Measurements from ENCODE around the gene SPIN1.

SPIN1 gene

DNA sequence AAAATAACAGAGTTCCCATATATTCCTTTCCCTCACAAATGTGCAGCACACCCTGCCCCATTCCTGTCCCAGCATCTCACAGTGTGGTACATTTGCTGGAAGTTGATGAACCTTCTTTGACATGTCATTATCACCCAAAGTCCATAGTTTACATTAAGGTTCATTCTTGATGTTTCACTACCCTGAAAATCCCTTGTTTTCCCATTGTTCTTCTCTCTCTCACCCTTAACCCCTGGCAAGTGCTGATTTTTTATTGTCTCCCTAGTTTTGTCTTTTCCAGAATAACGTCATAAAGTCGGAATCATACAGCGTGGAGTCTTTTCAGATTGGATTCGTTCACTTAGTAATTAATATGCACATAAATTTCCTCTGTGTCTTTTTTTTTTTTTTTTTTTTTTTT lies 48.1 kb downstream of the SPIN1 start:
- DNase-seq (ENCODE audit: low spot score): no peak

DNA sequence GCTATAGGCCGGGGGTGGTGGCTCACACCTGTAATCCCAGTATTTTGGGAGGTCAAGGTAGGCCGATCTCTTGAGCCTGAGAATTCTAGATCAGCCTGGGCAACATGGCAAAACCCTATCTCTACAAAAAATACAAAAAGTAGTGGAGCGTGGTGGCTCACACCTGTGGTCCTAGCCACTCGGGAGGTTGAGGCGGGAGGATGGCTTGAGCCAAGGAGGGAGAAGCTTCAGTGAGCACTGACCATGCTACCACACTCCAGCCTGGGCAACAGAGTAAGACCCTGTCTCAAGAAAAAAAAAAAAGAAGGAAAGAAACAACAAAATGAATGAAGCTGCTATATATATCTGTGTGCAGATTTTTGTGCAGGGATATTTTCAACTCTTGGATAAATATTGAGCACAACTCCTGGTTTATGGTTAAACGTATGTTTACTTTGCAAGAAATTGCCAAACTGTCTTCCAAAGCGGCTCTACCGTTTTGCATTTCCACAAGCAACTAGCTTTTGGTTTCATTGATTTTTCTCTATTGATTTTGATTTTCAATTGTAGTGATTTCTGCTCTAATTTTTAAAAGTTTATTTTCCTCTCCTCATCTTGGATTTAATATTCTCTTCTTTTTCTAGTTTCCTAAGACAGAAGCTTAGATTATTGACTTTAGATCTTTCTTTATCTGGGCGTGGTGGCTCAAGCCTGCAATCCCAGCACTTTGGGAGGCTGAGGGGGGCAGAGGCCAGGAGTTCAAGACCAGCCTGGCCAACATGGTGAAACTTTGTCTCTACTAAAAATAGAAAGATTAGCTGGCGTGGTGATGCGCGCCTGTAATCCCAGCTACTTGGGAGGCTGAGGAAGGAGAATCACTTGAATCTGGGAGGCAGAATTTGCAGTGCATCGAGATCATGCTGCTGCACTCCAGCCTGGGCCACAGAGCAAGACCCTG lies 49.2 kb downstream of the SPIN1 start:
- no peak for DNase-seq (ENCODE audit: low spot score)

DNA sequence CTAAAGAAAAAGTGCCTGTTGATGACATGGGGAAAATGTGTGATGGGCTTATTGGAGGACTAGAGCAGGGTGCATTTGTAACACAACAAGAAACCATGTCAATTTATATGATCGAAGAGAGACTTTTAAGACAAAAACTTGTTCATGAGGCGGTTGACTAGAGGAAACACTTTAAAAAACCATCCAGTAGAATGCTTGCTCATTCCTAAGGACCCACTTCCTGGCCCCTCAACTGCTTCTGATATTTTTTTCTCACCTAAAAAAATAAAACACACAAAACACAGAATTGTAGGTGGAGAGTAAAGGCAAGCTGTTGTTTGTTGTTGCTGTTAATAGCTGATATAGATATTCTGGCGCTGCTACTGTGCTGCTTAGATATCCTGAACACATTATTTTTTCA lies 50.6 kb downstream of the SPIN1 start:
- no peak for DNase-seq (ENCODE audit: low spot score)

DNA sequence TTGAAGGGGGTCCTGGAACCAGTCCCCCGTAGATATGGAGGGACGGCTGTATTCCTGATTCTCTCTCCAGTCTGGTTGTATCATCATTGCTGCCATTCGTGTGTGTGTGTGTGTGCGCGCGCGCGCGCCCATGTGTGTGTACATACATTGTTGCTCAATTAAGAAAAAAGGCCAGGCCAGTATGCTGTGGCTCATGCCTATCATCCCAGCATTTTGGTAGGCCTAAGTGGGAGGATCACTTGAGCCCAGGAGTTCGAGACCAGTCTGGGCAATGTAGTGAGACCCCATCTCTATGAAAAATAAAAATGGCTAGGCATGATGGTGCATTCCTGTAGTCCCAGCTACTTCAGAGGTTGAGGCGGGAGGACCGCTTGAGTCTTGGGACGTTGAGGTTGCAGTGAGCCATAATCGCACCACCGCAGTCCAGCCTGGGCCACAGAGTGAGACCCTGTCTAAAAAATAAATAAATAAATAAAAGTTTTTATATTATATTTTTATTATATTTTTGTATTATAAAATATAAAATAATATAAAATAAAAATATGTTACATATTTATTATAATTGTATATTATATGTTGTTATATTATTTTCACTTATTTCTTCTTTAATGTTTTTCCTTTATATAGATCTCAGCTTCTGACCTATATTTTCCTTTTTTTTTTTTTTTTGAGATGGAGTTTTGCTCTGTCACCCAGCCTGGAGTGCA lies 53.2 kb downstream of the SPIN1 start:
- DNase-seq (ENCODE audit: low spot score): no peak

DNA sequence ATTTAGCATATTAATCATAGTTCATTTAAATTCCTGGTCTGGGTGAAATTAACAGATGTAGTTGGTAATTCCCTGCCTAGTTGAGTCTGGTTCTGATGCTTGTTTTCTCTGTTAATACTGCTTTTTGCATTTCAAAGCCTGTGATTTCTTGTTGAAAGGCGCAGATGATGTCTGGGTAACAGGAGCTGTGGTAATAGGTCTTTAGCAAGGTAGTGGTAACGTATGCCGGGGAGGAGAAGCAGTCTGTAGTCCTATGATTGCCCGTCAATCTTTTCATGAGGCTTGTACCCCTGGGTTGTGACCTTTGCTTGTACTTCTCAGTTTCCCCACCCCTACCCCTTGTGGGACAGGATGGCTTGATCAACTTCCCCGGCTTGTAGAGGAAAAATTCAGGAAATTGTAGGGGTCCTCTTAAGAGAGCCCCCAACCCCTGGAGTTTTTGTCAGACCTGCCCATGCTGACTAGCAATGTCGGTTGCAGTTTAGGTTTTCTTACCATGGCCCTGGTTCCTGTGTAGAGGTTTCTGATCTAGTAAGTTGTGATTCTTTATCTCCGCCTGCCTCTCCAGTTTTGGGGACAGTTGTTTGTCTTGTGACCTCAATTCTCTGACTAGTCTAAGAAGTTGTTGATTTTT lies 55.4 kb downstream of the SPIN1 start:
- DNase-seq (ENCODE audit: low spot score): no peak

DNA sequence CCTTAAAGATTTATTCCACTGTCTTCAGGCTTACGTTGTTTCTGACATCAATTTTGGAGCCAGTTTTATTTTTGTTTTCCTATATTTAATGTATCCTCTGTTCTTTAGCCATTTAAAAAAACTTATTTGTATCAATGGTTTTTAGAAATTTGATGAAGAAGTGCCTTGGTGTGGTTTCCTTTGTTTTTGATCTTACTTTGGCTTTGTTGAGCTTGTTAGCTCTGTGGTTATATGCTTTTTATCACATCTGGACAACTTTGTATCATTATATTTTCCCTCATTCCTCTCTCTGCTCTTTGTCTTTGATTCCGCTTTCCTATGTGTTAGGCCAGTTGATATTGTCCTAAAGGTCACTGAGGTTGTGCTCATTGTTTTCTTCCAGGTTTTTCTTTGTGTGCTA lies 58.5 kb downstream of the SPIN1 start:
- DNase-seq (ENCODE audit: low spot score): no peak

DNA sequence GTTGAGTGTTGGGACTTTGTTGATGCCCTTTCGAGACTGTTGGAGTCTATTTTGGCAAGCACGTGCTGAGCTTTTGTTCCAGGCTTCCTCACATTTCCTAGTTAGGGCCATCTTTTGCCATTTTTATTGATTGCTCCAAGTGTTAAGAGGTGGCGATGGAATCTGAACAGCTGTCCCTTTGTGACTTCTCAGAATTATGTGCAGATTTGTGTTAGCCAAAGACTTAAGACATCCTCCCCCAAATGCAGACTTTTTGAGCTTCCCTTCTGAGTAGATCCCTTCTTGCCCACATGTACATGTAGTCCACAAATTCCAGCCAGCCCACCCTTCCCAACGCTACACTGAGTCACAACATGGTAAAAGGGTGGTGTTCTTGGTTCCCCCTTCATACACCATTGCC lies 59.2 kb downstream of the SPIN1 start:
- no peak for DNase-seq (ENCODE audit: low spot score)

DNA sequence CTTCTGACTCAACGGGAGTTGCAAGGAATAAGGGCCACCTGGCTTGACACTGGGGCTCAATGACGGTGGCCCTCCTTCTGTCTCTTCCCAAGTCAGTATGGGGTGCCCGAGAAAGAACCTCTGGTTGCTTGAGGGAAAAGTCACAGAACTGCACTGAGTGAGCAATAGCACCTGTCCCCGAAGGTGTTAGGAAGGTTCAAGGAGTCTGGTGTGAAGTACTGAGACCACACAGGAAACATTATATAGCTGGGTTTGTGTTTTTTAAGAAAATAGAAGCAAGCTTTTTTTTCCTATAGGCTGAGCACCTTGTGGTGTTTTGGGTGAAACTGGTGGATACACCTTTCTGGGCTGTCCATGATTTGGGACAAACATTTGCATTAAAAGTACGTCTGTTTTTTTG lies 62.9 kb downstream of the SPIN1 start:
- no peak for DNase-seq (ENCODE audit: low spot score)

DNA sequence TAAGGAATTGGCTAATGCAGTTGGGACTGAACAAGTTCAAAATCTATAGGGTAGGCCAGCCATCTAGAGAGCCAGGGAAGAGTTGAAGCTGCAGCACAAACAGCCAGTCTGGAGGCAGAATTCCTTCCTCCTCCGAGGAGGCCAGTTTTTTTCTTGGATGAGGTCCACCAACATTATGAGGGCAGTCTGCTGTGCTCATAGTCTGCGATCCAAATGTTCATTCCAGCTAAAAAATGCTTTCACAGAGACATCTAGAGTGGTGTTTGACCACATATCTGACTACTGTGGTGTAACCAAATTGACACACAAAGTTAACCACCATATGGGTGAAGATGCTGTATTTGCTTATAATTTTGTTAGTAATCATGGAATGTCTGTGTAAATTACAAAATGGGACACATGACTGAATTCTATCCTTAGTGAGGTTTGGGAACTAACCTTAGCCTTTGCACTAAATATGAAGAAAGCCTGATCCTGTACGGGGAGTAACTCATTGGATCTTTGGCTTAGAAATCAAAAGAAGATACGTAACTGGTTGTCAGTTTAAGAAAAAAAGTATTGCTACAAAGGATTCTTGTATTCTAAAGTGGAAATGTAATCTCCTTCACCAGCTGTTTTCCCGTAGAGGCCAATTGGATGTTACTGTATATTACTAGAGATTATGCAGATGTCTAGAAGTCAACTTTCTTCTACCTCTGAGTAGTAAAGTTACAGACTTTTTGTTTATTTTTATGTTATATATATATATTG lies 70.6 kb downstream of the SPIN1 start:
- DNase-seq (ENCODE audit: low spot score): peak; percentile 68

DNA sequence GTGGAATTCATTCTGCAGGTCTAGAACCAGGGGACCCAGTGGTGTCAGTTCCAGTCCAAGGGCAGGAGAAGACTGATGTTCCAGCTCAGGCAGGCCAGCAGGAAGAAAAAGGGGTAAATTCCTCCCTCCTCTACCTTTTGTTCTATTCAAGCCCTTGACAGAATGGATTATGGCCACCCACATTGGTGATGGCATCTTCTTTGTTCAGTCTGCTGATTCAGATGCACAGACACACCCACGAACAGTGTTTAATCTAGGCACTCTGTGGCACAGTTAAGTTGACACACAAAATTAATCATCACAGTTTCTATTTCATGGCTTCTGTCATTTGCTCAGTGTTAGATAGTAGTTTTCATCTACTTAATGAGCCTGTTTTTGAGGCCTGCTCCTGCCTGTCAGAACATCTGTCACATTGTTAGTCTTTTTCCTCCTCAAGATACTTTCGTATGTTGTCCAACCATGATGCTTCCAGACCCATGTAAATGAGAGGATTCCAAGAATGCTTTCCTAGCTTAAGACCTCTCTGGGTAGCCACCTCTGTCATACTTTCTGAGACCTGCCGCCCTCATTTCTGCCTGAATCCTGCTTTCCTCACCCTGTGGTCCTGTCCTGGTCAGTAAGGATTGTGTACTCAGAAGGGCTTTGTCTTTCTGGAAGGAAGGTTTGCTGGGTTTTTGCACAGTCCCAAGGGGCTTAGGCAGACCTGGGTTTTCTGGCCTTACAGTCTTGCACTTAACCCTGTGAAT lies 72.5 kb downstream of the SPIN1 start:
- DNase-seq (ENCODE audit: low spot score): no peak

DNA sequence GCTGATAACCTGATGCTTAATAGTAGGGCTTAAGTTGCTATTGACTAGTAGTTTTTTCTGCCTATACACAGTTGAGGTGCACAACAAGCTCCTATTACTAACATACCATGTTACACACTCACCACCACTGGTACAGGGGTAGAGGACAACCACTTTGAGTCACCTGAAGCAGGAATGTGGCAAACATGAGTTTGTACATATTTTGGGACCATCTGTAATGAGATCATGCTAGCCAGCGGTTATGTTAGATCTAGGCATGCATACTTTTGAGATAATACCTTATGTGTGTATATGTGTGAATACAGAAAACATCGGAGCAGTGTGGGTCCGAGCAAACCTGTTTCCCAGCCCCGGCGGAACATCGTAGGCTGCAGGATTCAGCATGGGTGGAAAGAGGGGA lies 73.9 kb downstream of the SPIN1 start:
- no peak for DNase-seq (ENCODE audit: low spot score)

DNA sequence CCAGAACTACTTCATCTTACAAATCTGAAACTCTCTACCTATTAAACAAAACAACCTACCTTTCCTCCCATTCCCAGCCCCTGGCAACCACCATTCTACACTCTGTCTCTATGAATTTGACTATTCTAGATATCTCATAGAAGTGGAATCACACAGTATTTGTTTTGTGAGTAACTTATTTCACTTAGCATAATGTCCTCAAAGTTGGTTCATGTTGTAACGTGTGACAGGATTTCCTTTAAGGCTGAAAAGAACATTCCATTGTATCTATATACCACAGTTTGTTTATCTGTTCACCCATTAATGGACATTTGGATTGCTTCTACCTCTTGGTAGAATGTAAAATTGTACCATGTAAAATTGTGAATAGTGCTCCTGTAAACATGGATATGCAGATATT lies 76.6 kb downstream of the SPIN1 start:
- DNase-seq (ENCODE audit: low spot score): no peak

DNA sequence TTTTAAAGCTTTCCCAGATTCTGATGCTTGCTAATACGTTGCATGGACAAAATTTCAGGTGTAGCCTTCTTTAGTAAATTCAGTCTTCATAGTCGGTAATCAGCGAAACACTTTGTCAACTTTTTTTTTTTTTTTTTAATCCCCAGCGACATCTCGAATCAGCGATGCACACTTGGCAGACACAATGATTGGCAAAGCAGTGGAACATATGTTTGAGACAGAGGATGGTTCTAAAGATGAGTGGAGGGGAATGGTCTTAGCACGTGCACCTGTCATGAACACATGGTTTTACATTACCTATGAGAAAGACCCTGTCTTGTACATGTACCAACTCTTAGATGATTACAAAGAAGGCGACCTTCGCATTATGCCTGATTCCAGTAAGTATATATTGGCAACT lies 80.0 kb downstream of the SPIN1 start:
- DNase-seq (ENCODE audit: low spot score): no peak

DNA sequence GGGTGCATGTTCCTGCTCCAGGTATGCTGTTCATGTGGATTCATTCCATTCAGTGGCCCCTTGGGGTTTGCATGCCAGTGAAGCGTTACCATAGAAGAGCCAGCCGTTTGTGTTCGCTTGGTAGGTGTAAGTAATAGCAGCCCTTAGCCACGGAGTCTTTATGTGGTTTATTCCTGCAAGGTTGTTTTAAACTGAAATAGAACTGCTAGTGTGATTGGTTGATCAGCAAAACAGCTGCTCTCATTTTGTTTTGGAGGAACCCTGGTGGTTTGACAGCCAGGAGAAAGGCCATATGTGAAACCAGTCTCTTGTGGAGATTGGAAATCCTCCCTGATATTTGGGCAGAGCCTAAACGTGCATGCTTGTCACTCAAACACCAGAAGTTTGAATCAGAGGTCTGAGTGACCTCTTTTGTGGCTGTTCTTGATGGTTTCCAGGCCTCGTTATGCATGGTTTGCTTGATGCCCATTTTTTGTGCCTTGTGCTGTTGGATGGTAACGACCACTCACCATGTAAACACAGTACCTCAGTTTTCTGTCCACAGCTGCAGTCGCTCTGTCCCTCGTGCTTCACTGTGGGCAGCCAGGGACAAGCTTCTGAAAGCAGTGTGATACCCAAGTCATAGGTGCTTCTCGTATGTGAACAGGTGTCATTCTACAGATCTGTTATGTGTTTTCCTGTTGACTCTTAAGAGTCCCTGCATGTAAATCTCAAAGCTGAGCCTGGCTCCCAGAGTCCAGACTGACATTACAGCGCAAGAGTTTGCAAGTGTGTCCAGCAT lies 88.4 kb downstream of the SPIN1 start:
- no peak for DNase-seq (ENCODE audit: low spot score)

DNA sequence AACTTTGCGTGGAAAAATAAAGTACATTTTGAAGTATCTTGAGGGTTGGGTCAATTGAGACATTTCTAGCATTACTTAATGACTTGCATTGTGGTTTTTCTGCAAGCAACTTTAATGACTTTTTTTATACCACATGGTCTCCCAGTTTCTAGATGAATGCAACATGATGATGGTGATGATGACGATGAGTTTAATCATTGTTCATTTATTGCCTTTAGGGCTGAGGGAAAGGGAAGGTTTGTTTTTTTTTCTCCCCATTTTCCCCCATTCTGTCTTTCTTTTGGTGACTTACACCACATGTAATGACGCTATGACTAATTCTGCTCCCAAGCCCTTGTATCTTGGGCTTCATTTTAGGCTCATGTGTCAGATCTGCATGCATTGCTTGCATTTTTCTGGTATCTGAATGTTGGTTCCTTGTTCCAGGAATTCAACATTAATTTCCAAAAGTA lies 89.1 kb downstream of the SPIN1 start:
- peak; percentile 81 for DNase-seq (ENCODE audit: low spot score)

DNA sequence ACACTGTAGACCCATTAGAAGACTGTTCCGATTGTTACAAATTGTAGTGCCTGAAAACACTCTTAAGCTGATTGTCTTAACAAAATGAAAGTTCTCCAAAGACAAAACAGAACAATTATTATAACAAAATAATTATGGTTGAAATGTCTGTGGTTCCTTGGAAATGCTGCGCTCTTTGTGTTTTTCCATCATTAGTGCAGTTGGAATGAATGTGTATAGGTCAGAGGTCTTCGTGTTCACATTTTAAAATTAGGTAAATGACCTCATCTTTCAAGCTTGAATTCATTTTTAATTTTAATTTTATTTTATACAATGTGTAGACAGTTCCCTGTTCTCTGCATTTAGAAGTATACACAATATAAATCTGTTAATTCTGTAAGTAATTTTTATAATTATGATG lies 90.0 kb downstream of the SPIN1 start:
- no peak for DNase-seq (ENCODE audit: low spot score)

DNA sequence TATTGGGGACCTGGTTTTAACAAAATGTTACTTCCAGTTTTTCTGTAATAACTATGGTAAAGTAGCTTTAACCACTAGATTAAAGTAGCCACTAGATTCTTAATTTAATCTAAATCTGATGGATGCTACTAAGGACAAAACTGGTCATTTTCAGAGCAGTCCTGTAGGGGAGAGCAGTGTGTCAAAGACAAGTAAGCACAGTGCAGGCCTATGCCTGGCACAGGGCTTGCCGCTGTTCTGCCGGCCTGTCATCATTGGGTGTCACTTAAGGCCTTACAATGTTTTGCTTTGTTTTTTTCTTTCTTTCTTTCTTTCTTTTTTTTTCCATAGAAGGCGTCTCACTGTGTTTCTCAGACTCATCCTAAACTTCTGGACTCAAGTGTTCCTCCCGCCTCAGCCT lies 93.7 kb downstream of the SPIN1 start:
- DNase-seq (ENCODE audit: low spot score): no peak

DNA sequence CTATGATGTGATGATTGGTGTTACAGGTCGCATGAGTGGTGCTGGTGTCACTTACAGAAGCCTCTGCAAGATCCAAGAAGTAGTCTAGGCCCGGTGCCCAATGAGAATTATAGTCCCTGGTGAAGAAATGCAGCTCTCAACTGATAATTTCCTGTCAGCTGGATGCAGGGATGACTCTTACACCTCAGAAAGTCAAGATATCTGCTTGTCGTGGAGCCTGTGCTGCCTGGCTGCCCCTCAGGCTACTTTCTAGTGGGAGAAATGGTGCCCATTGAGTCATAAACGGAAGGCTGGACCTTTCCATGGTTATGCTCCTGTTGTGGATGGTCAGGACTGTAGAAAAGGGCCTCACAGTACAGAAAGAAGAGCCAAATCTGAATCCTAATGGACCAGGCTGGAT lies 99.9 kb downstream of the SPIN1 start:
- no peak for DNase-seq (ENCODE audit: low spot score)

DNA sequence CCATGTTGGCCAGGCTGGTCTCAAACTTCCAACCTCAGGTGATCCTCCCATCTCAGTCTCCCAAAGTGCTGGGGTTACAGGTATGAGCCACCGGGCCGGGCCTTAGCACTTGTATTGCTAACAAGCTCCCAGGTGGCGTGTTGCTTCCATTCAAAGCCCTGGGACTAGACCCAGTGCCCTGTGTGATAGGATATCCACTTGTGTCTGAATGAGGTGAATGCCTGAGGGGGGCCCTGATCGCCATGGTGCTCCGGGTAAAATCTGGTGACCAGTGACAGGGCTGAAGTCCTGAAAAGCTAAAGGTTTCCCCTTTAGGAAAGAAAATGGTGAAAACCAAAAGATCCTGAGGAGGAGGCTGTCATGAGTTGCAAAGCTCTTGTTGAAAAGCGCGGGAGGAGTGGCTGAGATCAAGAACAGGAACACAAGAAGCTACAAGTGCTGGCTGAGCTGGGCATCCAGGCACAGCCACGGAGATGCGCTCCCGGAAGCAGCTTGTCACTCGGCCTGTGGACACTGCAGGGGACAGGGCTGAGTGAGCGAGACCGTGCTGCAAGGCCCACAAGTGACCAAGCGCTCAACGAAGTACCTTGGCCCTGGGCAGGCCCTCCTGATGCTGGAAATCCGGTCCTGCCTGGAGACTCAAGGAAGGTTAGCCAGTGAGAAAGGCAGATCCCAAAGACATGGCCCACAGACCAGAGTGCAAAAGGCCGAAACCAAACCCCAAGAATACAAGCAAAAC lies 106.9 kb downstream of the SPIN1 start:
- DNase-seq (ENCODE audit: low spot score): no peak

DNA sequence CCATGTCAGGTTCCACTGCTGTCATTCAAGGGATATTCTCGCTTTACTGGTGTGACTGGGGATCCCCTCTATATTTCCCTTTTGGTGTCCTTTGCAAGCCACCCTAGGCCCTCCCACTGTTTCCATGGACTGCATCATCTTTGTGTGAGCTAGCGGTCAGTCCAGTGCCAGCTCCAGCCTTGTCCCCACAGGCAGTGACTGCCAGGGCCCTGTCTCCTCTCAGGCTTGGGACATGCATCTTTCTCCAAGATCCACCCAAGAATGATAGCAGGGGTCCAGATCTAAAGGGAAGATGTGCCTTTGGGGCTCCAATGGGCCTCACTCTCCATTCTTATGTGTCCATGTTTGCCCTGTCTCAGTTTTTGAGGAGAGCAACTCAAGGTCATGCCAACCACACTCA lies 109.0 kb downstream of the SPIN1 start:
- no peak for DNase-seq (ENCODE audit: low spot score)

All from GM03348 (cell line).